Measurements from ENCODE around the gene CTNNA1.

DNA sequence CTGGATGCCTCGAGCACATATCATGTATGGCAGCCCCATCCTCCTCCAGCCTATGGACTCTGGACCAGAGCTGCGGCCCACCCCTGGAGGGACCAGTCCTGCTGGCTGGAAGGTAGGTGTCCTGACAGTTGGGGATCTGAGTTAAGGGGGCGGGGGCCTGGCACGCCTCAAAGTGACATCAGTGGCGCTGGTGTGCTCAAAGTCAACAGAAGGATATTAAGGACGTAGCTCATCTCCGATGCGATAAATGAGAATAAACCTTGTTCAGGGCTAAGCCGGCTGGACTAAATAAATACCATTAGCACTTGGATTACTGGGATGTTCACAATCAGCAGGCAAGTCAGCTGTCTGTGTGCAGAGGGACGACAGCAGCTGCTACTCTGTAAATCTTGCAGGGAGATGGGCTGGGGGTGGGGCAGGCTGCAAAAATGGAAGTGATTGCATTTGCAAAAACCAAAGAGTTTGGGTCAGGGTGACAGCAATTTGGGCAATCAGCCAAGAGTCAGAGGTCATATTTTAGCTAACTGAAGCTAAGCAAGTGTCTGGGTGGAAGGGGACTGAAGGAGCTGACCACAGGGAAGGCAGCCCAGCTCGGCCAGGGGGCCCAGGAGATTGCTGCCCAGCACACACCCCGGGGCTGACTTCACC lies 201.9 kb downstream of the CTNNA1 start:
- TF ChIP-seq, protein P1, sequence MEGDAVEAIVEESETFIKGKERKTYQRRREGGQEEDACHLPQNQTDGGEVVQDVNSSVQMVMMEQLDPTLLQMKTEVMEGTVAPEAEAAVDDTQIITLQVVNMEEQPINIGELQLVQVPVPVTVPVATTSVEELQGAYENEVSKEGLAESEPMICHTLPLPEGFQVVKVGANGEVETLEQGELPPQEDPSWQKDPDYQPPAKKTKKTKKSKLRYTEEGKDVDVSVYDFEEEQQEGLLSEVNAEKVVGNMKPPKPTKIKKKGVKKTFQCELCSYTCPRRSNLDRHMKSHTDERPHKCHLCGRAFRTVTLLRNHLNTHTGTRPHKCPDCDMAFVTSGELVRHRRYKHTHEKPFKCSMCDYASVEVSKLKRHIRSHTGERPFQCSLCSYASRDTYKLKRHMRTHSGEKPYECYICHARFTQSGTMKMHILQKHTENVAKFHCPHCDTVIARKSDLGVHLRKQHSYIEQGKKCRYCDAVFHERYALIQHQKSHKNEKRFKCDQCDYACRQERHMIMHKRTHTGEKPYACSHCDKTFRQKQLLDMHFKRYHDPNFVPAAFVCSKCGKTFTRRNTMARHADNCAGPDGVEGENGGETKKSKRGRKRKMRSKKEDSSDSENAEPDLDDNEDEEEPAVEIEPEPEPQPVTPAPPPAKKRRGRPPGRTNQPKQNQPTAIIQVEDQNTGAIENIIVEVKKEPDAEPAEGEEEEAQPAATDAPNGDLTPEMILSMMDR (IDR thresholded peaks at IDR 0.05) = no peak
- no peak for TF ChIP-seq POLR2A (IDR thresholded peaks at IDR 0.05)

Measured in body of pancreas (tissue), 4 donors.